COLO829 (cell line): Measurements from ENCODE around the gene PELI3.

Experiments used
- DNase-seq: peaks from one replicate; pipeline ENCODE4 v3.0.0; 2012; ENCODE audit warnings: low spot score

PELI3 gene

DNA sequence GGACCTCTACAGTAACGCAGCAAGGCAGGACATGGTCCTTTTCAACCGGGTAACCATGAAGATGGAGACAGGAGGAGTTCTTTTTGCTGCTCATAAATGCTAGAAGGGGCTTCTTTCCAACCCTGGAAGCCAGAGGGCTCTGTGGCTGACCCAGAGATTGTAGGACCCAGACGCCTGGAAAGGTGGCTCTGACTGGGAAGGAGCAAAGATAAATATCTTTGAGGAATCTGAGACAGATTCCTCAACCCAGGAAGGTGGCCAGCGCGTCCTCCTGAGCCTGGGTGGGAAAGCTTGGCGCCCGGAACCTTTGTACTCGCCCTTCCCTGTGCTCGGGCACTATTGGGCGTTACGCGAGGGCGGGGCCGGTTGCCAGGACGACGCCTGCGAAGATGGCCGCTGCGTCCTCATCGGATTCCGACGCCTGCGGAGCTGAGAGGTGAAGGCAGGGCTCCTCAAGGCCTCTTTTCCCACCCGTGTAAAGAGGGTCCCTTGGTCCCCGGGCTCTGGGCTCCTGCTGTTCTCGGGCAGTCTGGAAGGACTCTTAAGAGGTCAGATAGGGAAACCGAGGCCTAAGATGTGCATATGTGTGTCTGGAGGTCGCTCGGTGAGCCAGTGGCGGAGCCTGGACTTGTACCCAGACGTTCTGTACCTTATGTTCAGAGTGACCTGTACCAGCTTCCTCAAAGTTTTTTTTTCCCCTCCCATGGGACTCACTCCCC lies 43.7 kb downstream of the PELI3 start, which contains the start of gene BBS1:
BBS1 (plus strand) TSS at position 365 of the 719 bp plus-strand sequence; CDS start at position 390, 25 bp downstream.
- DNase-seq: peak; percentile 97

DNA sequence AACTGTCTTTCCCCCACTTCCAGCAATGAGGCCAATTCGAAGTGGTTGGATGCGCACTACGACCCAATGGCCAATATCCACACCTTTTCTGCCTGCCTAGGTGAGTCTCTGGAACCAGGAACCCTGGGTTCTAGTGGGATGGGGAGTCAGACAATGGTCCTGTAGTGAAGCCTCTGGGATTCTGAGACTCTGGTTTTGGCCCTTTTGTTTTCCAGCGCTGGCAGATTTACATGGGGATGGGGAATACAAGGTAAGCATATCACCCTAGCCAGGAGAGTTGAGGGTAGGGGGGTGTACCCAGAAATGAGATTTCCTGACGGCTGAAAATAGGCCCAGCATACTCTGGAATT lies 44.3 kb downstream of the PELI3 start:
- peak; percentile 38 for DNase-seq

DNA sequence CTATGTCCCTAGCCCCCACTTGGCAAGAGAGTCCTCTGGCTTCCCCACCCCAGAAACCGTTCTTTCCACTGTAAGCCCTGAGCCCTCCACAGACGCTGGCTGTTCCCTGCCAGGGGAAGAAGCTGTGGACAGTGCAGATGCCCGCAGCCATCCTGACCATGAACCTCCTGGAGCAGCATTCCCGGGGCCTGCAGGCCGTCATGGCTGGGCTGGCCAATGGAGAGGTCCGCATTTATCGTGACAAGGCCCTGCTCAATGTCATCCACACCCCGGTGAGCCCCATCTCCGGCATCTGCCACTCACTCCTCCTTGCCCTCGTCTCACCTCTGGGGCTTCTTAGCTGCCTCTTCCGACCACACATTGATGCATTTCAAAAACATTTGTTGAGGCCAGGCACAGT lies 56.9 kb downstream of the PELI3 start:
- no peak for DNase-seq

DNA sequence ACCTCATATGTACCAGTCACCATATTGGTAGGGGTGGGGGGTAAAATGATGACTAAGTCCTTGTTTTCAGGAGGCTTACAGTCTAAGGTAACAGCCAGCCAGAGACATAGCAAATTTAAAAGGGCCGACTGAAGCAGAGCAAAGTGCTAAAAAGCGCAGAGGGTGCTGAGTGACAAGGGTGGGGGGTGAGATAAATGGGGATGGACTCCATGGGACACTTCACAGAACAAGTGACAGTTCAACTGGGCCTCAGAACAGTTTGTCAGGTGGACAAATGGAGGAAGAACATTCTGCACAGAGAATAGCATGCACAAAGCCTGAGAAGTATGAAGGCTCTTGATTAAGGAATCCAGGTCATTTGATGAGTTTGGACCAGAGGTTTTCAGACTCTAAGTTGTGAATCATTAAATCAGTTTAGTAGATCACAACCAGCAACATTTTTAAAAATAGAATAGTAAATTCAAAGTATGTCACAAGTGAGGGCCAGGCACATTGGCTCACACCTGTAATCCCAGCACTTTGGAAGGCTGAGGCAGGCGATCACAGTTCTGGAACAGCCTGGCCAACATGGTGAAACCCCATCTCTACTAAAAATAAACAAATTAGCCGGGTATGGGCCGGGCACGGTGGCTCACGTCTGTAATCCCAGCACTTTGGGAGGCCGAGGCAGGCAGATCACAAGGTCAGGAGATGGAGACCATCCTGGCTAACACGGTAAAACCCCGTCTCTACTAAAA lies 57.8 kb downstream of the PELI3 start:
- DNase-seq: no peak
